ENCODE results near the gene CAPN2.

GRCh38 chr1:223747838-223748335 is 35.5 kb downstream of the CAPN2 start:
- TF ChIP-seq TAF1 (IDR thresholded peaks at IDR 0.05; ENCODE audit: borderline replicate concordance, low read depth, low read length) = no peak
- no peak for TF ChIP-seq EP300 (IDR thresholded peaks at IDR 0.05; ENCODE audit: borderline replicate concordance in 1 of 2, low read depth in 1 of 2, low read length in 1 of 2)
- no peak for TF ChIP-seq CTCF (IDR thresholded peaks at IDR 0.05)
